D721Med (cell line): ENCODE results near the gene ATP10B.

Experiments used
- DNase-seq: peaks from one replicate; pipeline ENCODE4 v3.0.0; 2011; ENCODE audit warnings: low spot score; ENCODE audit not compliant: insufficient read length
- FAIRE-seq: peaks from 2 replicates; lab custom pipeline; 2011; peaks lifted over from hg19 to GRCh38; lab: Jason Lieb, UNC
- CTCF ChIP-seq: IDR thresholded peaks from 2 replicates; pipeline ENCODE4 v1.5.1; 2012; ENCODE audit warnings: mild to moderate bottlenecking, control low read depth; ENCODE audit not compliant: insufficient read depth; ENCODE audit errors: missing control alignments

ATP10B gene

GRCh38 chr5:160685695-160686094, 166.3 kb downstream of the ATP10B start:
- TF ChIP-seq CTCF, result peak; percentile 45
- FAIRE-seq (no peak), DNase-seq (no peak)

GRCh38 chr5:160685219-160685618, 166.8 kb downstream of the ATP10B start:
- FAIRE-seq (no peak), DNase-seq (no peak)
- TF ChIP-seq CTCF, result no peak

- DNase-seq (no peak), FAIRE-seq (no peak)
- no peak for TF ChIP-seq CTCF
Observed at GRCh38 chr5:160679567-160680309, 172.3 kb downstream of the ATP10B start.

GRCh38 chr5:160675988-160676387, 176.0 kb downstream of the ATP10B start:
- no peak for TF ChIP-seq CTCF
- FAIRE-seq (no peak), DNase-seq (no peak)

- TF ChIP-seq CTCF, result no peak
- DNase-seq (no peak), FAIRE-seq (no peak)
Observed at GRCh38 chr5:160674901-160675300, 177.1 kb downstream of the ATP10B start.

- FAIRE-seq (no peak), DNase-seq (no peak)
- no peak for TF ChIP-seq CTCF
Observed at GRCh38 chr5:160672521-160672920, 179.5 kb downstream of the ATP10B start.

- no peak for TF ChIP-seq CTCF
- no peak for FAIRE-seq
- no peak for DNase-seq
Observed at GRCh38 chr5:160668356-160668755, 183.7 kb downstream of the ATP10B start.
